Neural progenitor cell (in vitro differentiated cells): ENCODE results near the gene SLC6A17.

Experiments
- CTCF ChIP-seq: fragments of 200-600 bp; sonication (generic); IDR thresholded peaks from 2 replicates; pipeline ENCODE4 v1.5.1; 2017; ENCODE audit warnings: antibody characterized with exemption, mild to moderate bottlenecking
- EZH2 ChIP-seq: fragments of 200-600 bp; sonication (generic); IDR thresholded peaks from 2 replicates; pipeline ENCODE4 v1.6.1; 2017; ENCODE audit warnings: antibody characterized with exemption, mild to moderate bottlenecking, moderate library complexity
- EZH2phosphoT487 ChIP-seq: fragments of 200-600 bp; sonication (generic); IDR thresholded peaks from 2 replicates; pipeline ENCODE4 v1.6.1; 2017; ENCODE audit warnings: antibody characterized with exemption

- TF ChIP-seq CTCF (no peak), EZH2 (no peak), EZH2phosphoT487 (no peak)
Measured at GRCh38 chr1:110144366-110144765, 5.9 kb upstream of the SLC6A17 start.
